KOPT-K1 (cell line): Measurements from ENCODE around the gene PTPRCAP.

ENCODE experiments used
- H3K27ac ChIP-seq: fragments of 200-600 bp; sonication (generic); 2 replicates; pipeline ENCODE4 v1.5.1; 2016; ENCODE audit warnings: antibody characterized with exemption, mild to moderate bottlenecking, low read depth, low read length; ENCODE audit not compliant: poor library complexity, severe bottlenecking
- H3K36me3 ChIP-seq: fragments of 200-600 bp; sonication (generic); 2 replicates; pipeline ENCODE4 v1.5.1; 2017; ENCODE audit warnings: antibody characterized with exemption, mild to moderate bottlenecking, low read length, moderate library complexity; ENCODE audit not compliant: insufficient read depth
- H3K9me3 ChIP-seq: fragments of 200-600 bp; sonication (generic); 2 replicates; pipeline ENCODE4 v1.5.1; 2017; ENCODE audit warnings: antibody characterized with exemption, low read length, mild to moderate bottlenecking; ENCODE audit not compliant: insufficient read depth, poor library complexity, severe bottlenecking

PTPRCAP gene

GRCh38 chr11:67415501-67416304, 21.8 kb downstream of the PTPRCAP start, which contains the start of gene CARNS1:
Gene CARNS1 (plus strand): TSS chr11:67415678. CDS start chr11:67416200, 522 bp downstream.
- H3K36me3 ChIP-seq = 0 out of 2 replicates have a peak, but pooled peaks cover under 1% of the 10 kb centered on the region
- H3K27ac ChIP-seq = peak within 1 kb of the TSS; percentile 91
- H3K9me3 ChIP-seq = no peaks in the 10 kb centered on the region

- no peaks in the 10 kb centered on the region for H3K9me3 ChIP-seq
- H3K36me3 ChIP-seq = 0 out of 2 replicates have a peak, but pooled peaks cover 12% of the 10 kb centered on the region
- H3K27ac ChIP-seq = peak overlapping the region; percentile 96
Measured at GRCh38 chr11:67413266-67413849, 24.1 kb downstream of the PTPRCAP start.

- H3K36me3 ChIP-seq = peaks cover 17% of the 10 kb centered on the region; the same call in 1 of the 2 replicates
- H3K27ac ChIP-seq = peak overlapping the region; percentile 96
- no peaks in the 10 kb centered on the region for H3K9me3 ChIP-seq
Measured at GRCh38 chr11:67412495-67413179, 24.8 kb downstream of the PTPRCAP start.

- peaks cover 25% of the 10 kb centered on the region for H3K36me3 ChIP-seq
- H3K9me3 ChIP-seq = no peaks in the 10 kb centered on the region
- H3K27ac ChIP-seq = peak overlapping the region; percentile 96
Measured at GRCh38 chr11:67411785-67412152, 25.7 kb downstream of the PTPRCAP start.

- no peaks in the 10 kb centered on the region for H3K9me3 ChIP-seq
- peaks cover 31% of the 10 kb centered on the region for H3K36me3 ChIP-seq
- H3K27ac ChIP-seq = peak overlapping the region; percentile 96
Measured at GRCh38 chr11:67410984-67411784, 26.3 kb downstream of the PTPRCAP start.

- Histone ChIP-seq H3K36me3 (peaks cover 39% of the 10 kb centered on the region), H3K27ac (peak overlapping the region; percentile 96), H3K9me3 (no peaks in the 10 kb centered on the region)
Measured at GRCh38 chr11:67410369-67410831, 27.1 kb downstream of the PTPRCAP start.

- no peaks in the 10 kb centered on the region for H3K9me3 ChIP-seq
- H3K36me3 ChIP-seq = peaks cover 44% of the 10 kb centered on the region
- H3K27ac ChIP-seq = peak overlapping the region; percentile 96
Measured at GRCh38 chr11:67409781-67410368, 27.6 kb downstream of the PTPRCAP start.

GRCh38 chr11:67409261-67409666, 28.2 kb downstream of the PTPRCAP start:
- H3K27ac ChIP-seq = peak overlapping the region; percentile 96
- peaks cover 44% of the 10 kb centered on the region for H3K36me3 ChIP-seq
- H3K9me3 ChIP-seq = no peaks in the 10 kb centered on the region

GRCh38 chr11:67408437-67409200, 28.9 kb downstream of the PTPRCAP start:
- Histone ChIP-seq H3K36me3 (peaks cover 44% of the 10 kb centered on the region), H3K9me3 (no peaks in the 10 kb centered on the region), H3K27ac (peak overlapping the region; percentile 96)

- no peaks in the 10 kb centered on the region for H3K9me3 ChIP-seq
- H3K36me3 ChIP-seq = peaks cover 44% of the 10 kb centered on the region
- H3K27ac ChIP-seq = peak overlapping the region; percentile 96
Measured at GRCh38 chr11:67407688-67408163, 29.8 kb downstream of the PTPRCAP start.

- Histone ChIP-seq H3K27ac (peak overlapping the region; percentile 96), H3K36me3 (peaks cover 44% of the 10 kb centered on the region), H3K9me3 (no peaks in the 10 kb centered on the region)
Measured at GRCh38 chr11:67406969-67407687, 30.4 kb downstream of the PTPRCAP start.

GRCh38 chr11:67406420-67406968, 31.0 kb downstream of the PTPRCAP start:
- peaks cover 44% of the 10 kb centered on the region for H3K36me3 ChIP-seq
- peak overlapping the region; percentile 96 for H3K27ac ChIP-seq
- H3K9me3 ChIP-seq = no peaks in the 10 kb centered on the region
